GM12801 (cell line): ENCODE results near the gene ABCC4.

Source experiments
- CTCF ChIP-seq: IDR thresholded peaks from one replicate; pipeline ENCODE4 v1.5.1; 2011; ENCODE audit warnings: control low read depth; ENCODE audit not compliant: insufficient read length; ENCODE audit errors: extremely low read depth

ABCC4 gene

GRCh38 chr13:95250961-95251360 lies 50.3 kb downstream of the ABCC4 start:
- no peak for TF ChIP-seq CTCF

- TF ChIP-seq CTCF: no peak
Observed at GRCh38 chr13:95248953-95249352, 52.3 kb downstream of the ABCC4 start.

- TF ChIP-seq CTCF: no peak
Observed at GRCh38 chr13:95247852-95248251, 53.4 kb downstream of the ABCC4 start.

GRCh38 chr13:95247171-95247570 lies 54.1 kb downstream of the ABCC4 start:
- TF ChIP-seq CTCF: no peak

GRCh38 chr13:95246292-95247082 lies 54.8 kb downstream of the ABCC4 start:
- no peak for TF ChIP-seq CTCF

- no peak for TF ChIP-seq CTCF
Observed at GRCh38 chr13:95245071-95245470, 56.2 kb downstream of the ABCC4 start.

- TF ChIP-seq CTCF: no peak
Observed at GRCh38 chr13:95243207-95243606, 58.0 kb downstream of the ABCC4 start.
